Stomach (tissue), 9 donors: ENCODE results near the gene TRIP6. TPM values are rescaled to one million over a fixed set of nuclear protein-coding genes. Genes with fewer than 3 reads are reported as not detected.

ENCODE experiments used
- DNase-seq, 2 donors: peaks; one replicate each; pipeline versions ENCODE4 v3.0.0 to v3.0.0-alpha.2; 2013 to 2019
- H3K27ac ChIP-seq, 5 donors: fragments of 200-600 bp in 4 of 5; sonication (generic) in 4 of 5; one replicate each; pipeline ENCODE4 v1.5.1; 2013 to 2019; ENCODE audit warnings: mild to moderate bottlenecking in 1 of 5, moderate library complexity in 1 of 5
- H3K27me3 ChIP-seq, 3 donors: fragments of 200-600 bp; sonication (generic); one replicate each; pipeline ENCODE4 v1.5.1; 2017 to 2019; ENCODE audit warnings: mixed run types in 1 of 3
- H3K36me3 ChIP-seq, 4 donors: fragments of 200-600 bp; sonication (generic); 1 replicate in 3 of 4; 2 replicates in 1 of 4; pipeline ENCODE4 v1.5.1; 2016 to 2019
- H3K4me1 ChIP-seq, 4 donors: fragments of 200-600 bp; sonication (generic); one replicate each; pipeline ENCODE4 v1.5.1; 2016 to 2019
- H3K4me3 ChIP-seq, 4 donors: fragments of 200-600 bp; sonication (generic) in 3 of 4; one replicate each; pipeline ENCODE4 v1.5.1; 2016 to 2019; ENCODE audit warnings: mild to moderate bottlenecking in 1 of 4
- H3K9me3 ChIP-seq, 4 donors: fragments of 200-600 bp; sonication (generic); one replicate each; pipeline ENCODE4 v1.5.1; 2016 to 2019
- EP300 ChIP-seq: sonication (generic); formaldehyde crosslinking; IDR thresholded peaks from one replicate; pipeline ENCODE4 v1.6.1; 2017; ENCODE audit warnings: antibody characterized with exemption
- POLR2A ChIP-seq, 4 donors: fragments of 450-650 bp; IDR thresholded peaks; one replicate each; pipeline ENCODE4 v1.6.1; 2016; ENCODE audit warnings: antibody characterized with exemption in 4 of 4, control low read depth in 2 of 4, mild to moderate bottlenecking in 1 of 4, moderate library complexity in 1 of 4
- POLR2AphosphoS5 ChIP-seq, 3 donors: sonication (generic); formaldehyde crosslinking; IDR thresholded peaks; one replicate each; pipeline ENCODE4 v1.6.1; 2016; ENCODE audit warnings: antibody characterized with exemption in 3 of 3
- WGBS, 5 donors: extraction: QIAGEN DNeasy Blood & Tissue Kit in 3 of 5; methylation state at CpG; one replicate each; pipeline versions ENCODE4 v1.1.5 to v1.1.7; 2013 to 2018; 5-methylcytosine and 5-hydroxymethylcytosine counted together
- intact Hi-C: fragments of 100-400 bp; cut with DNase I; formaldehyde crosslinking; loops from one replicate; pipeline ENCODE4 v1.15.1; 2023; ENCODE audit warnings: low total_unique reads
- polyA plus RNA-seq, 3 donors: library from polyadenylated mRNA; stranded (reverse); fragments of 200-250 nt; gene quantifications; one replicate each; pipeline ENCODE4 v1.2.3, GENCODE V29; 2013
- total RNA-seq, 5 donors: library from RNA; depleted of rRNA; stranded (reverse); fragments of >200 nt; gene quantifications; one replicate each; pipeline versions ENCODE4 v1.1.0 to v1.2.3, GENCODE V29; 2014 to 2016
- TF ChIP-seq, protein P1 (sequence below), 7 experiments: fragments of 450-650 bp in 4 of 7; fragments of 200-600 bp in 3 of 7; sonication (generic) in 3 of 7; IDR thresholded peaks; one replicate each; pipeline ENCODE4 v1.5.1; 2016 to 2019; ENCODE audit warnings: antibody characterized with exemption in 7 of 7, control low read depth in 2 of 7, mild to moderate bottlenecking in 1 of 7
- donor health status: healthy with polysubstance abuse.
- donor health status: Bipolar disorder and iron deficiency.
- donor health status: healthy.

Gene TRIP6
- total and polyA plus RNA-seq, 8 donors: 4.7 to 50.0 (median 25.0) TPM

DNA sequence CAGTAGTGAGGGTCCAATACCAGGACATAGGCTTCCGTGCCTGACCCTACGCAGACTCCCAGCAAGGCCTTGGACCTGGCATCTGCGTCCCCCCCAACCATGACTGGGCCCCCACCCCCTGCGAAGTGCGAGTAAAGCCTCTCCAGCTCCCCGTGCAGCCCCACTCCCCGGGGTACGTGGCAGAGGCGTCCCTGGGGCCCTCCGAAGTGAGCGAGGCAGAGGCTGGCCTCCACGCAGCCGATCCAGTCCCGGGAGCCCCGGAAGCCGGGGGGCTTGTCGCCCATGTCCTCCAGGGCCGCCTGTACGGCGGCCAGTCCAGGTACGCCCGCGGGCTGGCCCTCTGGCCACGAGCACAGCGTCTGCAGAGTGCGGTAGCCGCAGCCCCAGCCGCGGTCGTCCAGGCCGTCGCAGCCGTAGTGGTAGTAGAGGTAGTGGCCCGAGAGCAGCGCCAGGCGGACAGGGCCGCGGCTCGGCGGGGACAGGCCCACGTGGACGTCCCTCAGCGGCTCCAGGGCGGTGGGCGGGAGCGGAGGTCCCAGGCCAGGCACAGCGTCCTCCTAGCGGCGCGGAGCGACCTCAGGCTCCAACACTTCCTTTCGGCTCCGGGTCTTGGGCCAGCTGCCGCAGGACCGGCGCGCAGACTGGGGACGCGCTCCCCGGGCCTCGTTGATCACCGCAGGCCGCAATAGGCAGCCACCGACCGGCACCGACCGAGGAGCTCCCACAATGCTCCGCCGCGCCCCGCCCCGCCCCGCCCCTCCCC, 22.0 kb downstream of the TRIP6 start, which contains the start of gene UFSP1:
UFSP1 (minus strand) TSS at position 728 of the 763 bp plus-strand sequence; CDS start at position 284, 444 bp downstream.
- Histone ChIP-seq H3K4me3 (peak within 1 kb of the TSS; percentile 59 to 82 (median 71)), H3K27ac (peak within 1 kb of the TSS; percentile 88 to 93 (median 92)), H3K36me3 (peaks cover 46 to 47% (median 46%) of the 10 kb centered on the region in 4 donors), H3K27me3 (peaks cover 0 to 28% (median 0%) of the 10 kb centered on the region in 3 donors), H3K9me3 (no peaks in the 10 kb centered on the region), H3K4me1 (peaks cover 32 to 51% (median 45%) of the 10 kb centered on the region in 4 donors)
- no peak for DNase-seq
- WGBS, 5 donors: 0 to 3% (median 2%) methylated on average over 15 to 72 of the region's 73 CpGs
- TF ChIP-seq, protein P1, sequence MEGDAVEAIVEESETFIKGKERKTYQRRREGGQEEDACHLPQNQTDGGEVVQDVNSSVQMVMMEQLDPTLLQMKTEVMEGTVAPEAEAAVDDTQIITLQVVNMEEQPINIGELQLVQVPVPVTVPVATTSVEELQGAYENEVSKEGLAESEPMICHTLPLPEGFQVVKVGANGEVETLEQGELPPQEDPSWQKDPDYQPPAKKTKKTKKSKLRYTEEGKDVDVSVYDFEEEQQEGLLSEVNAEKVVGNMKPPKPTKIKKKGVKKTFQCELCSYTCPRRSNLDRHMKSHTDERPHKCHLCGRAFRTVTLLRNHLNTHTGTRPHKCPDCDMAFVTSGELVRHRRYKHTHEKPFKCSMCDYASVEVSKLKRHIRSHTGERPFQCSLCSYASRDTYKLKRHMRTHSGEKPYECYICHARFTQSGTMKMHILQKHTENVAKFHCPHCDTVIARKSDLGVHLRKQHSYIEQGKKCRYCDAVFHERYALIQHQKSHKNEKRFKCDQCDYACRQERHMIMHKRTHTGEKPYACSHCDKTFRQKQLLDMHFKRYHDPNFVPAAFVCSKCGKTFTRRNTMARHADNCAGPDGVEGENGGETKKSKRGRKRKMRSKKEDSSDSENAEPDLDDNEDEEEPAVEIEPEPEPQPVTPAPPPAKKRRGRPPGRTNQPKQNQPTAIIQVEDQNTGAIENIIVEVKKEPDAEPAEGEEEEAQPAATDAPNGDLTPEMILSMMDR (IDR thresholded peaks at IDR 0.05): peak in 1 of 7 experiments; percentile 5
- no peak for TF ChIP-seq EP300
- intact Hi-C loops: no loop called here

DNA sequence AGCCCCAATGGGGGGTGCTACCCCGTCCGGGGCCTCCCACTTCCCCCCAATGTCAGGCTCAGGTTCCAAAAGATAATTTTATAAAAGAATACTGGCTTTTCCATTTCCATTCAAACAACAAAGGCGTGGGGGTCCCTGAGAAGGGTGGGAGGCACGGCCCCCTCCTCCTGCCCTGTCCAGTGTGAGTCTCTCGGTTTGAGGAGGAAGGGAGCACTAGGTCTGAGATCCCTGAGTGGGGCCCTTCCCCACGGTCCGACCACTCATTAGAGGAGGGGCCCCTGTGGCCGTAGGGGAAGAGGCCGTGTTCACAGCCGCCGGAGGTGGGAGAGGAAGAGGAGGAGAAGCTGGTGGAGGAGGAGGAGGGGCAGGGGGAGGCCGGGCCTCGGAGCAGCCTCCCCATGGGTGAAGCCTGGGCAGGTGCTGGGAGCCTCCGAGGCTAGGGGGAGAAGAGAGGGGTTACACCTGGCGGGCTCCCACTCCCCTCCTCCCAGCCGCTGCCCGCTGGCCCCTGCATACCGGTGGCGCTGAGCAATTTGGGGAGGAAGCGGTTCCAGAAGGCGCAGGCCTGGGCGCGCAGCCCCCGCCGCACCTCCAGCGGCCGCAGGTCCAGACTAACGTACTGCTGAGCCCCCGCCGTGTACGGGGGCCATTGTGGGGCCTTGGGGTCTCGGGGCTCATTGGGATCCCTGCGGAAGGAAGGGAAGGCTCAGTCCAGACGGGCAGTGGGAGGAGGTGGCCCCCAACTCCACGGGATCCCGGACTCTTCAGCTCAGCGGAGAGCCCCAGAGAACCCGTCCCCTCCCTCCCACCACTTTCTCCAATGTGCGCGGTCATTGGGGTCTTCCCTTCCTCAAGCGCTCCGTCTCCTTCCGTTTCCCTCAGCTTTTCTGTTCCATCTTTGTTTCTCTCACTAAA, 23.7 kb downstream of the TRIP6 start:
- Histone ChIP-seq H3K9me3 (no peaks in the 10 kb centered on the region), H3K27me3 (peaks cover 5 to 46% (median 16%) of the 10 kb centered on the region in 3 donors), H3K4me1 (peaks cover 49 to 65% (median 61%) of the 10 kb centered on the region in 4 donors), H3K36me3 (peaks cover 28 to 30% (median 29%) of the 10 kb centered on the region in 4 donors), H3K27ac (peak overlapping the region; percentile 85 to 93 (median 92)), H3K4me3 (peak overlapping the region; percentile 59 to 82 (median 71))
- no peak for TF ChIP-seq EP300
- TF ChIP-seq POLR2A (IDR thresholded peaks at IDR 0.05): no peak
- TF ChIP-seq POLR2AphosphoS5 (IDR thresholded peaks at IDR 0.05): no peak
- TF ChIP-seq, protein P1 (IDR thresholded peaks at IDR 0.05): no peak
- WGBS, 5 donors: 16 to 35% (median 28%) methylated on average over 31 to 43 of the region's 43 CpGs
- intact Hi-C loops: no loop called here
- peak in 1 of 2 donors; percentile 60 for DNase-seq

DNA sequence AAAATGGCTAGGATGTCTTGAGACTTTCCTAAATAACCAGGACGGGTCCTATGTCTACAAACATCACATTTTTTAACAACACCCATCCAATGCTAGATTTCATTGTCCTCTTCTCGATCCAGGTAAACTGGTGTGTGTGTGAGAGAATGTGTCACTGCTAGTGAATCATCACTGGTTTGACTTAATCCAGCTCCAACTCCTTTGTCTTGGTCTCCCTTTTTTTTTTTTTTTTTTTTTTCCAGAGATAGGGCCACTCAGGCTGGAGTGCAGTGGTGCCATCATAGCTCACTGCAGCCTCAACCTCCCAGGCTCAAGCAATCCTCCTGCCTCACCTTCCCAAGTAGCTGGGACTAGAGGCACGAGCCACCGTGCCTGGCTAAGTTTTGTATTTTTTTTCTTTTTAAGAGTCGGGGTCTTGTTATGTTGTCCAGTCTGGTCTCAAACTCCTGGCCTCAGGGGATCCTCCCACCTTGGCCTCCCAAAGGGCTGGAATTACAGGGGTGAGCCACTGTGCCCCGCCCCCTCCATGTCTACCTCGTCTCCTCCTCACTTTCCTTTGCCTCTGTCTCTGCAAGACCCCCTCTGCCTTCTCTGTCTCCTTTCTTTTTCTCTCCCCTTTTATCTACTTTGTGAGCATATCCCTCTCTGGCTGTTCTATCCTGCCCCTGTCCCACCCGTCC, 24.5 kb downstream of the TRIP6 start:
- intact Hi-C loops: no loop called here

More for the DNA sequence above, 24.5 kb downstream of the TRIP6 start:
- 73 to 81% (median 76%) methylated on average over 8 of the region's 8 CpGs for WGBS, 5 donors
- peaks cover 13 to 54% (median 24%) of the 10 kb centered on the region in 3 donors for H3K27me3 ChIP-seq
- peaks cover 57 to 70% (median 67%) of the 10 kb centered on the region in 4 donors for H3K4me1 ChIP-seq
- H3K27ac ChIP-seq: peak overlapping the region in 2 of 5 donors; percentile 92 to 93
- TF ChIP-seq EP300 (no peak), POLR2AphosphoS5 (IDR thresholded peaks at IDR 0.05) (no peak), POLR2A (IDR thresholded peaks at IDR 0.05) (no peak)
- TF ChIP-seq, protein P1 (IDR thresholded peaks at IDR 0.05): no peak
- no peaks in the 10 kb centered on the region for H3K9me3 ChIP-seq
- no peak for DNase-seq
- peaks cover 20 to 22% (median 21%) of the 10 kb centered on the region in 4 donors for H3K36me3 ChIP-seq
- H3K4me3 ChIP-seq: no peak overlapping the region
